AG10803 (cell line): ENCODE results near the gene ZNRF1.
A peak's percentile ranks its signal among the peaks of the same experiment; 100 is the strongest.

Experiments
- DNase-seq: peaks from one replicate; pipeline ENCODE4 v3.0.0; 2010; ENCODE audit warnings: low read depth
- H3K4me3 ChIP-seq: 2 replicates; pipeline ENCODE4 v1.5.1; 2011; ENCODE audit warnings: mild to moderate bottlenecking, low read length, control low read depth
- CTCF ChIP-seq: conservative IDR thresholded peaks from 2 replicates; pipeline ENCODE4 v1.5.1; 2011; ENCODE audit warnings: mild to moderate bottlenecking, low read length, control low read depth, inconsistent platforms

Gene ZNRF1

GRCh38 chr16:74998481-74999218, at the start of gene ZNRF1:
Gene ZNRF1, plus strand, starts transcription at chr16:74999024. Its CDS starts 648 bp downstream, at chr16:74999672.
- DNase-seq = peak; percentile 68
- TF ChIP-seq CTCF = peak; percentile 78
- peak within 1 kb of the TSS; percentile 71 for H3K4me3 ChIP-seq

GRCh38 chr16:74949309-74949708, 49.5 kb upstream of the ZNRF1 start:
- no peak for TF ChIP-seq CTCF
- no peak for DNase-seq
- H3K4me3 ChIP-seq = no peak overlapping the region

GRCh38 chr16:74950511-74950910, 48.3 kb upstream of the ZNRF1 start:
- no peak for DNase-seq
- H3K4me3 ChIP-seq = no peak overlapping the region
- no peak for TF ChIP-seq CTCF

- no peak for DNase-seq
- TF ChIP-seq CTCF = no peak
- H3K4me3 ChIP-seq = no peak overlapping the region
Observed at GRCh38 chr16:74951206-74951605, 47.6 kb upstream of the ZNRF1 start.

- H3K4me3 ChIP-seq = no peak overlapping the region
- no peak for TF ChIP-seq CTCF
- DNase-seq = no peak
Observed at GRCh38 chr16:74951681-74952080, 47.1 kb upstream of the ZNRF1 start.

- no peak for TF ChIP-seq CTCF
- H3K4me3 ChIP-seq = no peak overlapping the region
Observed at GRCh38 chr16:74954763-74955162, 44.1 kb upstream of the ZNRF1 start.

GRCh38 chr16:74973304-74973703, 25.5 kb upstream of the ZNRF1 start:
- DNase-seq = no peak
- no peak overlapping the region for H3K4me3 ChIP-seq
- no peak for TF ChIP-seq CTCF

More at GRCh38 chr16:74954763-74955162, 44.1 kb upstream of the ZNRF1 start:
- DNase-seq = no peak
